Kasumi-1 (cell line): ENCODE measurements around the gene PIMREG.

Experiments
- DNase-seq, 2 experiments: peaks; one replicate each; lab custom pipeline; 2025; lab: John Stamatoyannopoulos, UW

The PIMREG gene

GRCh38 chr17:6437956-6438355 lies 6.3 kb upstream of the PIMREG start:
- DNase-seq, result no peak

DNA sequence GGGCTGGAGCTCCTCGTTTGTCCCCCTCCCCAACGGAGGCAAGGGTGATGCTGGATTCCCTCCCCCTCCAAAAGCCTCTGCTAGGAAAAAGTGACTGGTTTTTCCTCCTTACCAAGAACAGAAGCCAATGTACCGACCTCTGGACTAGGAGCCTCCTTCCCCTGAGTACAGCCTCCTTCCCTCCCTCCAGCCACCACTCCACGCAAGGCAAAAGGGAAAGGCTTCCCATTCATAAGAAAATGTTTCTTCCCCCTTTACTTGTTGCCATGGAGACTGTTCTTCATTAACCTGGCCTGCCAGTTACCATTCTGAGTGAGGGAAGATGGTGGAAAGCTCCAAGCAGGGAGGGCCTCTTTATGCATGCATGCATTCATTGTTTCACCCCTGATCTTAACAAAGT lies 4.3 kb upstream of the PIMREG start:
- no peak for DNase-seq

DNA sequence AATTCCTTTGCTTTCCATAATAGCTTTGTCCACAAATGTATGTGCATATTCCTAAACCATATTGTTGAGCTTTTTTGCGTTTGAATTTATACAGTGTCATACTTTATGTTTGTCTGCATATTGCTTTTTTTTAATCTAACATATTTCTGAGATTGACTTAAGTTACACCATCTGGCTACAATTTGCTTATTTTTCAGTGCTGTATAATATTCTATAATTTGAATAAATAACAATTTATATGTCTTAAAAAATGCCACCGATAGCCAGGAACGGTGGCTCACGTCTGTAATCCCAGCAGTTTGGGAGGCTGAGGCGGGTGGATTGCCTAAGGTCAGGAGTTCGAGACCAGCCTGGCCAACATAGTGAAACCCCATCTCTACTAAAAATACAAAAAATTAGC lies 1.5 kb upstream of the PIMREG start:
- DNase-seq, result no peak

- no peak for DNase-seq
Observed at GRCh38 chr17:6444571-6445335, 498 bp downstream of the PIMREG start.

GRCh38 chr17:6446516-6447100 lies 2.4 kb downstream of the PIMREG start:
- no peak for DNase-seq

DNA sequence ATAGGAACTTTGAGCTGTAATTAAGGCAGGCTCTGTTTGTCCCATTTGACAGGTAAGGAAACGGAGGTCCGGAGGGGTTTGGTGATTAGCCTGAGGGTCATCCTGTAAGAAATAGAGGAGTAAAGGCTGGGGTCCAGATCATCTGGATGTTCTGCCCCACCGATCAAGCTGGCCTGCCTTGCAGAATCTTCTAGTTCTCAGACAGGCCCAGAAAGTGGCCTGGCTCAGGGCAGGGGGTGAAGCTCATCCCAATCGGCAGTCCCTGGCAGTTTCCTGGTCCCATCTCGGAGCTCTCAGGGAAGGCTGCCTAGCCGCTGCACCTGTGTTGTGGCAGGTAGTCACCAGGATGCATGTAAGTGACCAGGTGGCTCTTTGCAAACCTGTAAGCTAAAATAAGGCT lies 4.2 kb downstream of the PIMREG start:
- no peak for DNase-seq

DNA sequence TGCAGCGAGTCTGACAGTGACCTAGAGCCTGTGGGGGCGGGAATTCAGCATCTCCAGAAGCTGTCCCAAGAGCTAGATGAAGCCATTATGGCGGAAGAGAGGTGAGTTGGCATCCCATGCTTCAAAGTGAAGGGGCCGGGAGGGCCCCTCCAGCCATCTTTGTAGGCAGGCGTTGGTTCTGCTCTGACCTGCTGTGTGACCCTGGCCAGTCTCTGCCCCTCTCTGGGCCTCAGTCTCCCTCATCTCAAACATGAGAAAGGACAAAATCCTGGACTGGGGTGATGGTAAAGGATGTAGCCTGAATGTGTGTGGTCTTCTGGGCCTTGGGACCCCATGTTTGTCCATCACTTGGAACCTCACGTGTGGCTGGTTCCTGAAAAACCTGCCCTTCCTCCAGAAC lies 5.1 kb downstream of the PIMREG start:
- DNase-seq, result no peak

GRCh38 chr17:6450926-6451832 lies 6.9 kb downstream of the PIMREG start:
- no peak for DNase-seq

- DNase-seq, result no peak
Observed at GRCh38 chr17:6452471-6453266, 8.4 kb downstream of the PIMREG start.

- no peak for DNase-seq
Observed at GRCh38 chr17:6453279-6454024, 9.2 kb downstream of the PIMREG start.

GRCh38 chr17:6454495-6455320 lies 10.5 kb downstream of the PIMREG start:
- no peak for DNase-seq

- DNase-seq, result no peak
Observed at GRCh38 chr17:6455321-6455705, 11.1 kb downstream of the PIMREG start.

DNA sequence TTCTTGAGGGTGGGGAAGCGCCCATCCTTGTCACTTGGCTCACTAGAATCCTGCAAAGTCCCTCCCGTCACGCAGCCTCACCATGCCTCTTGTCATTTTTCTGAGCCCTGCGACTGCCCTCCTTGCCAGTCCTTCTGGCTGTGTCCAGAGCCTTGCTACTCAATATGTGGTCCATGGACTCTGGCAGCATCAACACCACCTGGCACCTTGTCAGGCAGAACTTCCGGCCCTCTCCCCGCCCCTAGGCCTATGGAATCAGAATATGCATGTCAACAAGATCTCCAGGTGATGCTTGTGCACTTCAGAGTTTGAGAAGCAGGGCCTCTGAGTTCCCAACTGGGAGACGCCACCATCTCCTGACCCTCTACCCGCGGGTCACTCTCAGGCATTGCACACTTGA lies 12.1 kb downstream of the PIMREG start:
- no peak for DNase-seq

- no peak for DNase-seq
Observed at GRCh38 chr17:6456914-6457687, 12.8 kb downstream of the PIMREG start.

GRCh38 chr17:6457688-6458459 lies 13.6 kb downstream of the PIMREG start:
- no peak for DNase-seq

- no peak for DNase-seq
Observed at GRCh38 chr17:6458460-6458950, 14.2 kb downstream of the PIMREG start.

DNA sequence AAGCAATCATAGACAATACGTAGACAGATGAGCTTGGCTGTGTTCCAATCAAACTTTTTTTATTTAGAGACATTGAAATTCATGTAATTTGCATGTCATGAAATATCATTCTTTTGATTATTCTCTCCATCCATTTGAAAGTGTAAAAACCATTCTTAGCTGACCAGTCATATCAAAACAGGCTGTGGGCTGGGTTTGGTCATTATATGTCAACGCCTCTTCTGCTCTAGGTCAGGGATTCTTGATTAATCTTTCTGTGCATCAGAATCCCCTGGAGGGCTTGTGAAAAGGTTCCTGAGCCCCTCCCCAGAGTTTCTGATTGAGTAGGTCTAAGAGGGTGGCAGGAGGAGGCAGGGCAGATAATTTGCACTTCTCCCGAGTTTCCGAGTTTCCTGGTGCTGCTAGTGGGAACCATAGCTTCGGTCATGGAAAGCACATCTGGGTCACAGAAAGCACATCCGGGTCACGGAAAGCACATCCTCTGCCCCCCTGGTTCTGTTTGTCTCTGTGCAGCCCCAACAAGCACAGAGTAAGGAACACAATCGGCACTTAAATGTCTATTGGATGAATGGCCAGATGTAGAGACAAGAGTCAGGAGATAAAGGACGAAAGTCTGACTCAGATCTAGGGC lies 16.4 kb downstream of the PIMREG start:
- no peak for DNase-seq

DNA sequence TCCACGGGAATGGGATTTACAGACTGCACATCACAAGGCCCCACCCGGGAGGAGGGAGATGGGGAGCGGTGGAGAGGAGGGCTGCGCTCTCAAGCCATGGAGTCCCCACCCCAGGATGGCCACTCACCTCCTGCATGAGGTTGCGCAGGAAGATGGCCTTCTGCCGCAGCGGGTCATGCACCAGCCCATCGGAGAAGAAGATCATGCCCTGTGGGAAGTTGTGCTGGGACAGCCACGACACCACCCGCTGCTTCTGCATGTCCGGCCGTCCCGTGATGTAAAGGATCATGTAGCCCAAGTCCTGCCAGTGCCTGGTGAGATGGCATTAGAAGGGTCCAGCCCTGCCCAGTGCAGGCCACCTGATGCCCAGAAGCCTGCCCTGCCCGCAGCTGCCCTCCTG lies 17.0 kb downstream of the PIMREG start:
- DNase-seq, result no peak
